HG03520 (cell line): ENCODE results near the gene KCNAB2.

Source experiments
- ATAC-seq: cut with Tn5 transposase; IDR thresholded peaks from one replicate; pipeline ENCODE4 v1.9.1; 2021; ENCODE audit warnings: mild to moderate bottlenecking, moderate library complexity; ENCODE audit not compliant: unreplicated experiment

KCNAB2 gene

DNA sequence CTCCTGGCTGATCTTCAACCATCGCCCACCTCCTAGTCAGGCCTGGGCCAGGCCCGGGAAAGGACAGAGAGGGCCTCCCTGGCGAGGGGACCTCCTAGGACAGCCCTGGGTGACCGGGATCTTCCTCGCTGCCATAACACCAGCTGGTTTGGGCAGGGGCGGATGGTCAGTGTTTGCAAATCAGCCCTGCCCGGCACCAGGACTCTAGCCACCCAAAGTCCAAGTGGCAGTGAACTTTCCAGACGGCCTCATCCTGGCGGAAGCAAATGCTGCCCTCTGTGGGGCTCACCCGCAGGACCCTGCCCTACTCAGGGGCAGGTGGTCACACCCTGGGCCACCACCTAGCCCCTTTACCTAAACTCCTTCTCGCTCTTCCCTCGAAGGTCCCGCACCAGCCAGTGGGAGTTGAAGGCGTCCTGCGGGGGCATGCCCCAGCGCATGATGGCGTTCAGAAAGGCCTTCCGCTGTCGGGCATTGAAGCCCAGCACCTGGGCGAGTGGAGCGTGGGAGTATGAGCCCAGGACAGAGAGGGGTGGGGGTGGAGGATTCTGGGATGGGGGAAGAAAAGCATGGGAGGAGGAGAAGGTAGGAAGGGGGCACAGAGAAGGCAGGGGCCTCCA is 79.2 kb downstream of the KCNAB2 start:
- no peak for ATAC-seq

DNA sequence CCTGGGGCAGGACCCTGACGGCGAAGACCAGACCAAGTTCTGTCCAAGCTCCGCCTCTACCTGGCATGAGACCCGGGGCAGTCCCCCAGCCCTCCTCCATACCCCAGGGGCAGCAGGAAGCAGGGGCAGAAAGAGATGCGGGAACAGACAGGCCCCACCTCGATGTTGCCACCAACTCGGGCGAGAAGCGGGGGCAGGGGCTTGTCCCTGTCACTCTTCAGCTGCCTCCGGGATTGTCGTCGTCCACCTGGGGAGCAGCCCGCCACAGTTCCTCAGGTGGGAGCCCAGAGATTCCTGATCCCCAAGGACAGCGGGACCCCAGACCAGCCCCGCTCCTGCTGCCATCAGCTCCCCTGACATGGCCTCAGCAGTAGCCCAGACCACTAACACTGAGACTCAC is 79.7 kb downstream of the KCNAB2 start:
- no peak for ATAC-seq

DNA sequence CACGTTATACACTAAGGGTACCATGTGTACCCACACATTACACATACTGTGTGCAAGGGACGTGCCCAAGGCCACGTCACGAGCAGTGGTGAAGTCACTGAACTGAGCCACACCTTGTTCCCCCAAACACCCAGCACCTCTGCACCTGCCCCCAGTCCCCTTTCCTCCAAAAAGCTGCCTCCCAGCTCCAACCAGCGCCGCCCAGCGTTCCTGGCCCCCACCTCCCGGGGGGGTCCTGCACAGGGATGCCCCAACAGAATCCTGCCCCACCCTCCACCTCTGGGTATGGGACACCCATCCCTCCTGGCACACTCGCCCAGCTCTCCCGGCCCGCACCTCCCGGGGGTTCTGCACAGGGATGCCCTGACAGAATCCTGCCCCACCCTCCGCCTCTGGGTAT is 80.3 kb downstream of the KCNAB2 start:
- ATAC-seq: no peak

DNA sequence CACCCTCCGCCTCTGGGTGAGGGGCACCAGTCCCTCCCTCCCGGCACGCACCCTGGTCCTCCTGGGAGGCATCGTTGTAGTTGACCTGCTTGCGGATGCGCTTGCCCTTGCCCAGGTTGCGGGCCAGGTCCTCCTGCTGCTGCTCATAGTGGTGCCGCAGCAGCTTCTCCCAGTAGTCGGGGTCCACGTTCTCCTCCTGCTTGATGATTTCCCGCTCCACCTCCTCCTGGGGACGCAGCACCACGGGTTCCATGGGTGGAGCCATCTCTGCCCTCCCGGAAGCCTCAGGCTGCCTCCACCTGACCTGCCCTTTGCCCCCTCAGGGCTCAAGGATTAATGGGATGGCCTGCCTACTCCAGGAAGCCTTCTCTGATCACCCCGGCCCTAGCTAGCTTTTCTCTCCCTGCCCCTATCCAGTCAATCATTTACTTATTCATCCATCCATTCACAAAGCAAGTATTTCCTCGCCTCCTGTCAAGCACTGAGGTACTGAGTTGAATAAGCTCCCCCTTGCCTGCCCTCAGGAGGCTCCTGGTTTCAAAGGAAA is 80.9 kb downstream of the KCNAB2 start:
- no peak for ATAC-seq

DNA sequence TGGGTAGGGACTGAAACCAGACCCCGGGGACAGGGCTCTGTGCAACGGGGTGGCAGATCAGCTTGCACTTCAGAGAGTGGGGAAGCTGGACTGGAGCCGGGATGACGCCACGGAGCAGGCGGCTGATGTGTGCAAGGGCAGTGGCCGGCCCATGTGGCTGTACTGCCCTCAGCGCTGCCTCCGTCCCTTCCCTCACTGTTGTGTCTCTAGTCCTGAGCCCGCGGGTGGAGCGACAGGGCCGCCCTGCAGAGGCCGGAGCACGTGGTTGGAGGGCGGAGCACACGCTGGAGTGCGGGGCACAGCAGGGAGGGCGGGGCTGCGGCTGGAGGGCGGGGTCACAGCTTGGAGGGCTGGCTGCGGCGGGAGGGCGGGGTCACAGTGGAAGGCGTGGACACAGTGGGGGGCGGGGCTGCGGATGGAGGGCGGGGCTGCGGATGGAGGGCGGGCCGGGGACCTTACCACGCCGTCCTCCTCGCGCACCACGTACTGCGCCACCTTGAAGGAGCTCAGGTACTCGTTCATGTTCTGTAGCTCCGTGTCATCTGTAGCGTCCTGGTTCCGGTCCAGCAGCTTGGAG is 82.0 kb downstream of the KCNAB2 start:
- ATAC-seq: no peak

DNA sequence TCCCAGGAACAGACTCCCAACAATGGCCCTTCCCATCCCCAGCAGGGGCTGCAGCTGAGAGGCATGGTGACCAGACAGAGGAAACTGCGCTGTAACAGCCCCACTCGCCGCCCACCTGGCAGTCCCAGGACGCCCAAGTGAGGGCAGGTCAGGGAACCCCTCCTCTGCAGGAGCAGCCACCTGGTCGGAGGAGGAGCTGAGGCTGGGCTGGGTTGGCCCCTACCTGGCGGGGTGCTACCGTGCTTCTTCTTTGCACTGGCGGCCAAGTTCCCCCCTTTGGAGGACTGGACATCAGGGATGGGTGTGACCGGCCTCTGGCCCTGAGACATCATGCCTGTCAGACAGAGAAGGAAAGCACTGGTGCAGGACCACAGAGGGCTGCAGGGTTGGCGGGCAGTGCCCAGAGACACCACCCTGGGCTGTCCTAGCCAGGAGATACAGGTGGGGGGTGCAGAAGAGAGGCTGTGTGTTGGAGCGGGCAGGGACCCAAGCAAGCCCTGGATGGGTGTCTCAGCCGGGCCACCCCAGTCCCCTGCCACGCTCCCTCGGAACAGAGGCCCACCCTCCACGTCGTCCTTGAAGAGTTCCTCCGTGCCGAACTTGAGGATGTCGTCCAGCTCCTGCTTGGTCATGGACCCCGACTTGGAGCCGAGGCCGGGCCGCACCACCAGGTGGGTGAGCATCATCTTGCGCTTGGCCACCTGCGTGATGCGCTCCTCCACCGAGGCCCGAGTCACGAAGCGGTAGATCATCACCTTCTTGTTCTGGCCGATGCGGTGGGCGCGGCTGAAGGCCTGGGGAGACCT is 82.8 kb downstream of the KCNAB2 start:
- ATAC-seq: no peak

DNA sequence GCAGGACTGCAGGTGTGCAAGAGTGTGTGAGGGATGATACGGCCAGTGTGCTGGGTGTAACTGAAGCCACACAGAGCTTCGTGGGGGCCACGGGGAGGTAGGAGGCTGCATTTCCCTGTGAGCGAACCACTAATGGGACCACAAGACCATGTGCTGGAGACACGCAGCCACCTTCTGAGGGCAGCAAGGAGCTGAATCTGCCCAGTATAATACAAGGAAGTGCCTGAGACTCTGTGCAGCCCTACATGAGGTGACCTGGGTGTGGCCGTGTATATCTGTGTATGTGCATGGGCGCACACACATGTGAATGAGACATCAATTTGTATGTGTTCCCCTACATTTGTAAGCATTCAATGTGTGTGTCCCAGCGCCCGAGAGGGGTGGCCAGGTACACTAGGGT is 83.6 kb downstream of the KCNAB2 start:
- no peak for ATAC-seq

DNA sequence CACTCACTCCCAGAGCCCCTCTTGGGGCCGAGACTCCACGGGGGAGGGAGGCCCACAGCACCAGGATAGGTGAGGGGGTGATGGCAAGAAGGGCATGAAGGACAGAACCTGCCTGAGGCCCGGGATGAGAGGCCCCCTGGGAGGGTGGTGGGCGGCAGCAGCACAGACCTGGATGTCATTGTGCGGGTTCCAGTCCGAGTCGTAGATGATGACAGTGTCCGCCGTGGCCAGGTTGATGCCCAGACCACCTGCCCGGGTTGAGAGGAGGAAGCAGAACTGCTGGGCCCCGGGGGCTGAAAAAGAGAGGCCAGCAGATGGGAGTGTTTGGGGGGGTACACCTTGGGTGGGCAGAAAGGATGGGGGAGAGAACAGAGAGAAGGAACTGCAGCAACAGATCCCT is 84.3 kb downstream of the KCNAB2 start:
- no peak for ATAC-seq

DNA sequence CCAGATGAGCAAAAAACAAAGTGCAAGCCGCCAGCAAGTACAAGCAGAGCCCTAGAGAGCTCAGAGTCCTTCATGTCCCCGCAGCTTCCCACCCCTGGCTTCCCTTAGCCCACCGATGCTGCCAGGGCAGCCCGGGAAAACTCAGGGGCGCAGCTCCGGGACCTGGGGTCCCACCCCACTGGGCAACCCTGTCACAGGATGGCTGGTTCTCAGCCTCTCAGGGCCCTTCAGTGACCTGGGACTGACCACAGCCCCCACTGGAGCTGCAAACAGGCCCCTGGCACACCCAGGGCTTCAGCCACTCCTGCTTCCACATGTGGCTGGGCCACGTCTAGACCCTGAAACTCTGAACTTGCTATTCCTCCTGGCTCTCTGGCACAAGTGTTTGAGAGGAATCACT is 84.9 kb downstream of the KCNAB2 start:
- ATAC-seq: no peak

DNA sequence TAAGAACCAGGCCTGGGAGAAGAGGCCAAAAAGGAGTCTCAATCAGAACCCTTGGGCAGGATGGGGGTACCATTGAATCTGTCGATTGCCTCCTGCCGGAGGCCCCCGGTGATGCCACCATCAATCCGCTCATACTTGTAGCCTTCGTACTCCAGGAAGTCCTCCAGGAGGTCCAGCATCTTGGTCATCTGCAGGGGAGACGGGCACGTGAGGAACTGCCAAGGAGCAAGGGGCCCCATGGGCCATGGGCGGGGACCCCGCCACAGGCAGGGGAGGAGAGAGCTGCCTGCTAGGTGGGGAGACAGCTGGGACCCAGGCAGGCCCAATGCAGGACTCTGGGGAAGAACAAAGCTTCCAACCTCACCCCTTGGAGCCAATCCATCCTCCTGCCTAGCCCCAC is 85.9 kb downstream of the KCNAB2 start:
- no peak for ATAC-seq

DNA sequence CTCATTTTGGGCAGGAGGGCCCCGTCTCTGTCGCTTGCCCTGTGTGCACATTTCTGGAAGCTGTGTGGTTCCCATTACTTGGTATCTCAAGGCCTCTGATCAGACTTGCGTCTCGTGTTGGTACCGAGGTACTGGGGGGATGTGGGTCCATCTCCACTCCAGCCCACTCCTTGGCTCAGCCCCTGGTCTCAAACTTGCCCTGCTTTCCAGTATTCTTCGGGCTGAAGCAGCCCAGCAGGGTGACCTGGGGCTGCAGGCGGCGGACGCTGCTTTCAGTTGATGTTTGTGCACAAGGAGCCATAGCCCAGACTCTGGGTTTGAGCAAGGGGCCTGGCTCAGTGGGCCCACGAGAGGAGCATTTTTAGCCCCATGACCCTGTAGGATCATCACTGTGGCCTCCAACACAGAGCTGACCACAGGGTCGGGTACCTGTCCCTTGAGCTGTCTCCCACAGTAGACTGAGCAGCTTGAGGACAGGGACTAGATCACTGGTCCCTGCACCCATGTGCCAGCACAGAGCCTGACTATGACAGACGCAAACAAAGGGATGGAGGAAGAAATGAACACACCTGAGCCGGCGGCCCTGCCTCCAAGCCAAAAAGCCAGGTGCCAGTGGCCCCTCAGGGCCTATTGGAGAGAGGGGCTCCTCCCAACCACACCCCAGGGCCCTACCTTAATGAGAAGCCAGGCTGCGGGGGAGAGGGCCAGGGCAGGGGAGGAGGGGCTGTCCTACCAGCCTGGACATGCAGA is 87.6 kb downstream of the KCNAB2 start:
- no peak for ATAC-seq

DNA sequence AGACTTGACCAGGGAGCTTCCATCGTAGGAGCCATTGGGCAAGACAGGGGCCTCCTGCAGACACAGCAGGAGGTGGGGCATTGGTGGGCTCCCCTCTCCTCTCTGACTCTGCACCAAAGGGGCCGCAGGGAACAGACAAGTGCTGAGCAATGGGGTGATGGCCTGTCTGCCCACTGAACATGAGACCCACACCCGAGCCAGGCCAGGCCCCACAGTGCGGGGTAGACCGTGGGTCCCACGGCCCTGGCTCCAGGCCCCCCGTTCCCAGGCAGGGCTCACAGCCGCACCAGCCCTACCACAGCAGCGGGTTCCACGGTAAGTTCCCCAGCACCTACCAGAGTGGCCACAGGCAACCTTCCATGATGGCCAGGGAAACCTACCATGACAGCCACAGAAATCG is 88.5 kb downstream of the KCNAB2 start:
- ATAC-seq: no peak

DNA sequence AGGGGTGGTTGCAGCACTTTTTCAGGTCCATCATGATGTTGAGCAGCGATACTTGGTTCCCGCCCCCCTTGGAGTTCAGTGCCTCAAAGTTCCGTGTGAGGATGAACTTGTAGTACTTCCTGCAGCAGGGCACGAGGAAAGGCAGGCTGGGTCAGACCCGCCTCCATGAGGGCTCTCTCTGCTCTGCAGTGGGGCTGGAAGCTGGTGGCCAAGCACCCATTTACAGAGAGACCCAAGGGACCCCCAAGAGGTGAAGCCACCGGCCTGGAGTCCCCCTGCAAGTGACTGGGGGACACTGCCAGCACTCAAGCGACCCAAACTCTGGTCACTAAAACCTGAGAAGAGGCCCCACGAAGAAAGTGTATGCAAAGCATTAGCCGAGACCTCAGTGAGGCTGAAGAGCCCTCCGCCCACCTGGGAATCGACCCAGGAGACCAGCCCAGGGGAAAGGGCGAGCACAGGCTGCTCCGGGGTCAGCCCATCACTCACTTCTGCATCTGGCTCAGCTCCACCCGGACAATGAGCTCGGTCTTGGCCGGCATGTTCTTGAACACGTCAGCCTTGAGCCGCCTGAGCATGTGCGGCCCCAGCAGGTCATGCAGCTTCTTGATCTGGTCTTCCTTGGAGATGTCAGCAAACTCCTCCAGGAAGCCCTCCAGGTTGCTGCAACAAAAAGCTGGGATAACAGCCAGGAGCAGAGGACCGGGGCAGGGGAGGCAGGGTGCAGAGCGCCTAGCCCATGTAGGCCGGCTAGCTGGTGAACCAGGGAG is 89.2 kb downstream of the KCNAB2 start:
- no peak for ATAC-seq

DNA sequence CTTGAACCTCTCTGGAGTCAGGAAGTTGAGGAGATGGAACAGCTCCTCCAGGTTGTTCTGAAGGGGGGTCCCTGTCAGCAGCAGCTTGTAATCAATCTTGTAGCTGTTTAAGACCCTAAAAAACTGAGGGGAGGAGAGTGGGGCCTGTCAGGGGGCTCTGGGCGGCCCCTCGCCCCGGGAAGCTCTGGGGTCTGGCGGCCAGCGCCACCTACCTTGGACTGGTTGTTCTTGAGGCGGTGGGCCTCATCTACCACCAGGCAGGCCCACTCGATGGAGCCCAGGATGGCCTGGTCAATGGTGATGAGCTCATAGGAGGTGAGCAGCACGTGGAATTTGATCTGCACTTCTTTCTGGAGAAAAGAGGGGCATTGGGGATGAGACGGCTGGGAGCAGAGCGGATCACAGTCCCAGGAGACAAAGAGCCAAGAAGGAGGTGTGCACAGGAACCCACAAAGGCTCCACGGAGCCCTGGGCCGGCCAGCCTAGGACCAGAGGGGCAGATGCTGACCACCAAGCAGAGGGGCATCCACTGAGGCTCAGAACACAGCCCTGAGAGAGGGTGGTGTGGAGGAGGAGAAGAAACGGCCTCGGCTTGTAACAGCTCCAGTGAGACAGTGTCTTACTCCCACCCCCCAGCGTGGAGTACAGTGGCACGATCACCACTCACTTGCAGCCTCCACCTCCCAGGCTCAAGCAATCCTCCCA is 91.0 kb downstream of the KCNAB2 start:
- ATAC-seq: no peak

DNA sequence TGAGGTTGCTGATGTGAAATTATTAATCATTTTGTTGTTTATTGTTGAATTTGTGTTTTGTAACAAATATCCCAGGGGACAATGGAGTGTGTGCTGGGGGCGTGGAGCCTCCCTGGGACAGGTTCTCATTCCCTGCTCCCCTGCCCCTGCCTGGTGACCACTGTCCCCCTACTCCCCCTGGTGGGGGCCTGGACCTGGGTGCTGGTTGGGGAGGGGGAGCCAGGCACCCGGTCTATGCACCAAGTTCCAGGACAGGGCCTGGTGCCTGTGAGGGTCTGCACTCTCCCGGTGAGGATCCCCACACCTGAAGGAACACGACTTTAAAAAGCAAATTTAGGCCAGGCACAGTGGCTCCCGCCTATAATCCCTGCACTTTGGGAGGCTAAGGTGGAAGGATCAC is 92.1 kb downstream of the KCNAB2 start:
- ATAC-seq: no peak

DNA sequence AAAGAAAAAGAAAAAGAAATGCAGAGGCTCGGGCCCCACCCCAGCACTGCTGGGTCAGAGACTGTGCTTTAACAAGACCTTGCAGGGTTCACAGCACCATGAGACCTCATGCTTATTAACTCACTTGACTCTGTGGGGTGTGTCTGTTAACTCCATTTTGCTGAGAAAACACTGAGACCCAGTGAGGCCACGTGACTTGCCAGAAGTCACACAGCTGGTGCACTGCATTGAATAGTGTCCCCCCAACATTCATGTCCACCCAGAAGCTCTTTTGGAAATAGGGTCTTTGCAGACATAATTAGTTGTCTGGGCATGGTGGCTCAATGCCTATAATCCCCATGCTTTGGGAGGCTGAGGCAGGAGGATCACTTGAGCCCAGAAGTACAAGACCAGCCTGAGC is 94.7 kb downstream of the KCNAB2 start:
- ATAC-seq: no peak

DNA sequence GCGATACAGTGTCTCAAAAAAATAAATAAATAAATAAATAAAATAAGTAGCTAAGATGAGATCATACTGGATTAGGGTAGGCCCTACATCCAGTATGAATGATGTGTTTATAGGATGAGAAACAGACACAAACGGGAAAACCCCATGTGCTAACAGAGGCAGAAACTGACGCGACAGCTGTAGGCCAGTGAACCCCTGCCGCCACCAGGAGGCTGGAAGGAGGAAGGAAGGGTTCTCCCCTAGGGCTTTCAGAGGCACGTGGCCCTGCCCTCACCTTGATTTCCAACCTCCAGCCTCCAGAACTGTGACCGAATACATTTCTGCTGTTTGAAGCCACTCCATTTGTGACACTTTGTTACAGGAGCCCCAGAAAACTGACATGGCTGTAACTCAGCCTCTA is 95.9 kb downstream of the KCNAB2 start:
- no peak for ATAC-seq

DNA sequence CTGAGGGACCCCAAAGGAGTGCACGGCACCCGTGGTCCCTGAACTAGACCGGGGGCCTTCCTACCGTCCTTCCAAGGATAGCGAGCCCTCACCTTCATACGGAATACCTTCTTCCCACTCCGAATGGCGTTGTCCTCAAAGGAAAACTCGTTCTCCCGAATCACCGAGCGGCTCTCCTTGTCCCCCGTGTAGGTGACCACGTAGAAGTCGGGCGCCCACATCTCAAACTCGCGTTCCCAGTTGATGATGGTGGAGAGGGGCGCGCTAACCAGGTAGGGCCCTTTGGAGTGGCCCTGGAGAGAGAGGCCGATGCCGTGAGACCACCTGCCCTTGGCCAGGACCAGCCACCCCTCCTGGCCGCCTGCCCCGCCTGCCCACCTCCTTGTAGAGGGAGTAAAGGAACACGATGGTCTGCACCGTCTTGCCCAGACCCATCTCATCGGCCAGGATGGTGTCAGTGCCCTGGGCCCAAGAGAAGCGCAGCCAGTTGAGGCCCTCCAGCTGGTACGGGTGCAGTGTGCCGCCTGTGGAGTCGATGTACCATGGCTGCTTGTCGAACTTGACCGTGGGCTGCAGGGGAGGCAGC is 96.4 kb downstream of the KCNAB2 start:
- ATAC-seq: no peak

DNA sequence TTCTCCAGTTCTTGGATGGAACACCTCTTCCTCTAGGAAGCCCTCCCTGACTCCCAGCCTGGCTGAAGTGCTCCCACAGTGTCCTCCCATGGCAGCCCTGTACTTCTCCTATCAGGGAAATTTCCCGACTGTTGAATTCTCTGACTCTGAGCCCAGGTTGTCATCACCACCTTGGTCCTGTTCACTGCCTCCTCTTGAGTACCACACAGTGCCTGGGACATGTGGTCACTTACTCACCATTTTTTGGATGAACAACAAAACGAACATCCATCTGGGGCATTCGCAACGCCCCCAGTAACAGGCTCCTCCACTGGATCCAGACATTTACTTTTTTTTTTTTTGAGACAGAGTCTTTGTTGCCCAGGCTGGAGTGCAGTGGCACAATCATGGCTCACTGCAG is 97.0 kb downstream of the KCNAB2 start:
- ATAC-seq: no peak

DNA sequence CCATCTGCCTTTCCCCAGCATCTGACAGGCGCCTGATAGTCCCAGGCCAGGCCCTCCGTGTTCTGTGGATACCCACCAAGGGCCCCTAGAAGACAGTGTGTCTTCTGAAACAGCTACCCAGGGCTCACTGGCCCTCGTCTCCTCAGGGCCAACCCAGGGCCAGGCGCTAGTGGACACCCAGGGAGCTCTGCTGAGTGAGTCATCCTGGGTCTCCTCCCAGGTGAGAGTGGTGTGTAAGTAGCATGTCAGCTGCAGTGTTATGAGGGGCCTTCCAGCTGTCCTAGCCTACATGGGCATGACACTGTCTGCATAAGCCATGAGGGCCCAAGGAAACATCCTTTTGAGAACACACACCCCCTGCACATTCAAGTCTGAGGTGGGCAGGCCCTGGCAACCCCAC is 97.7 kb downstream of the KCNAB2 start:
- ATAC-seq: no peak
